Right cardiac atrium (tissue), 5 donors: ENCODE measurements around the gene SLC41A2. TPM values are rescaled to one million over a fixed set of nuclear protein-coding genes. Genes with fewer than 3 reads are reported as not detected.
"Not testable (repeated sequence)": the region's sequence is repeated elsewhere in the genome, so short reads cannot be mapped to it uniquely, and the experiment has no call there.

ENCODE experiments used
- ATAC-seq, 2 donors: fragments of 200-7000 bp; cut with Tn5 transposase; one replicate each; pipeline versions ENCODE4 v1.8.0 to v1.9.1; 2020; ENCODE audit warnings: moderate library complexity in 2 of 2, mild to moderate bottlenecking in 1 of 2
- DNase-seq, 3 donors: peaks; one replicate each; pipeline ENCODE4 v3.0.0-alpha.2; 2020
- H3K27ac ChIP-seq: one replicate; pipeline ENCODE4 v1.5.1; 2013; ENCODE audit warnings: mild to moderate bottlenecking, low read length, control low read depth, moderate library complexity
- H3K27me3 ChIP-seq: one replicate; pipeline ENCODE4 v1.6.1; 2013; ENCODE audit not compliant: control insufficient read depth, insufficient read depth
- H3K4me1 ChIP-seq: one replicate; pipeline ENCODE4 v1.6.1; 2013; ENCODE audit warnings: low read length; ENCODE audit not compliant: control insufficient read depth, insufficient read depth
- H3K4me3 ChIP-seq: one replicate; pipeline ENCODE4 v1.5.1; 2013; ENCODE audit warnings: low read length, control low read depth
- H3K9me3 ChIP-seq: one replicate; pipeline ENCODE4 v1.6.1; 2013; ENCODE audit warnings: low read length; ENCODE audit not compliant: control insufficient read depth
- WGBS: extraction: QIAGEN DNeasy Blood & Tissue Kit; methylation state at CpG from one replicate; pipeline ENCODE4 v1.1.7; 2013; 5-methylcytosine and 5-hydroxymethylcytosine counted together
- intact Hi-C, 4 donors: fragments of 100-400 bp; cut with DNase I; formaldehyde crosslinking; loops; one replicate each; pipeline versions ENCODE4 v1.11.0 to v1.14.0; 2022 to 2023
- polyA plus RNA-seq: library from polyadenylated mRNA; stranded (reverse); fragments of 200-250 nt; gene quantifications from one replicate; pipeline ENCODE4 v1.2.3, GENCODE V29; 2013
- total RNA-seq, 4 donors: library from RNA; stranded (reverse); fragmentation: NEBNext Ultra II Directional; extraction: Animal tissue kit (Norgen Biotek cat#: 25700); gene quantifications; one replicate each; pipeline ENCODE4 v1.2.1, GENCODE V29; 2021
- donor health status: healthy with polysubstance abuse.
- donor health status: DM: no; HTN: yes; CAD: no.
- donor health status: DM: no; HTN: no; CAD: no.
- donor health status: DM: no; HTN: yes; CAD: no; lungs with severe emphysema.
- donor health status: DM: yes; HTN: yes; CAD: no.

Gene SLC41A2
- total and polyA plus RNA-seq, 5 donors: 1.2 to 15.7 (median 9.9) TPM

DNA sequence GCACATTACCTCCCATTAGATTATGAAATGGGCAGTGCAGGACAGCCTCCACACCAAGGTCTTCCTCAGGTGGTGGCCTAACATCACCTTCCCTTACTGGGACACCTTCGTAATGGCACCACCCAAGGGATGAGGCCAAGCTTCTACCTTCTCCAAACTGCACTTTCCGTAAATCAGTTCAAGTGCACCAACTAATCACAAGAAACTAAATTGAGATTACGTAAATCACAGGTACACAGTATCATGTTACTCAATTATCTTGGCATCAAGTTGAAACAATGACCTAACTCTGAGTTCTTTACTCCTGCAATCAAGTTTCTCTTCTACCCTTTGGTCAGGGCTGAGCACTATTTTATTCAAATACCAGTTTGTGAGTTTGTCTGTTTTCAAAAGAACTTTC is 13.8 kb downstream of the SLC41A2 start:
- WGBS: 94% methylated on average over 3 of the region's 3 CpGs
- Histone ChIP-seq H3K27ac (no peak overlapping the region), H3K4me1 (no peaks in the 10 kb centered on the region), H3K27me3 (no peaks in the 10 kb centered on the region), H3K4me3 (no peak overlapping the region), H3K9me3 (no peaks in the 10 kb centered on the region)
- intact Hi-C loops: no loop called here
- DNase-seq (no peak), ATAC-seq (peak in 1 of 2 donors; percentile 26)

GRCh38 chr12:104943401-104943800 is 14.7 kb downstream of the SLC41A2 start:
- H3K9me3 ChIP-seq, H3K27me3 ChIP-seq, H3K27ac ChIP-seq, ATAC-seq, H3K4me1 ChIP-seq, DNase-seq, intact Hi-C loops, H3K4me3 ChIP-seq: not testable (repeated sequence)
- WGBS: 94% methylated on average over 8 of the region's 8 CpGs

DNA sequence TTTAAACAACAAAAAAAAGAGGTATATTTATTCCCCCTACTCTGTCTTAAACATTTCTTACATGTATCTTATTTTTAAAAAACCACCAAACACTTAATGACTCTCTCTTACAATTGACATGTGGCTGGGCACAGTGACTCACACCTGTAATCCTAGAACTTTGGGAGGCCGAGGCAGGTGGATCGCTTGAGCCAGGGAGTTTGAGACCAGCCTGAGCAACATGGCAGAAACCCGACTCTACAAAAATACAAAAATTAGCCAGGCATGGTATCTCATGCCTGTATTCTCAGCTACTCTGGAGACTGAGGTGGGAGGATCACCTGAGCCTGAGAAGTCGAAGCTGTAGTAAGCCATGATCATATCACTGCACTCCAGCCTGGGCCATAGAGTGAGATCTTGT is 16.0 kb downstream of the SLC41A2 start:
- no peak overlapping the region for H3K27ac ChIP-seq
- ATAC-seq (no peak), DNase-seq (no peak)
- no peak overlapping the region for H3K4me3 ChIP-seq
- intact Hi-C loops: no loop called here
- H3K27me3 ChIP-seq: no peaks in the 10 kb centered on the region
- H3K4me1 ChIP-seq: no peaks in the 10 kb centered on the region
- no peaks in the 10 kb centered on the region for H3K9me3 ChIP-seq
- 90% methylated on average over 4 of the region's 4 CpGs for WGBS

DNA sequence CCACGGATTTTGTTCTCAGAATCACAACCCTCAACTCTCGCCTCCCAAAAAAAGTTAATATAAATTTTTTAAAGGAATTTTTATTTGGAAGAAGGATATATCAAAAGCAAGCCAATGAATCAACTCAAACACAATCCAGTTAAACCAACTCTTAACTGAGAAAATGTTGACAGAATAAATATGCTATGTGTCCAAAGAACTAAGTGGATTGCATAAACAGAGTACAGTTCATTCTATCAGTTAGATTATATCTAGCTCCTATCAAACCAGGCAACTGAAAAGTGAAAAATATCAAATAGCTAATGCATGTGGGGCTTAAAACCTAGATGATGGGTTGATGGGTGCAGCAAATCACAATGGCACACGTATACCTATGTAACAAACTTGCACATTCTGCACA is 16.6 kb downstream of the SLC41A2 start:
- WGBS: 90% methylated on average over 3 of the region's 3 CpGs
- DNase-seq (no peak), ATAC-seq (no peak)
- no peaks in the 10 kb centered on the region for H3K27me3 ChIP-seq
- H3K4me3 ChIP-seq: no peak overlapping the region
- H3K27ac ChIP-seq: no peak overlapping the region
- no peaks in the 10 kb centered on the region for H3K9me3 ChIP-seq
- H3K4me1 ChIP-seq: no peaks in the 10 kb centered on the region
- intact Hi-C loops: no loop called here

- no peaks in the 10 kb centered on the region for H3K9me3 ChIP-seq
- no peak overlapping the region for H3K27ac ChIP-seq
- DNase-seq: no peak
- H3K4me3 ChIP-seq: no peak overlapping the region
- intact Hi-C loops: no loop called here
- WGBS: 91% methylated on average over 2 of the region's 2 CpGs
- no peaks in the 10 kb centered on the region for H3K27me3 ChIP-seq
- H3K4me1 ChIP-seq: no peaks in the 10 kb centered on the region
- ATAC-seq: no peak
Observed at GRCh38 chr12:104939089-104939488, 19.0 kb downstream of the SLC41A2 start.

- Histone ChIP-seq H3K4me3 (no peak overlapping the region), H3K9me3 (no peaks in the 10 kb centered on the region)
- intact Hi-C loops: no loop called here
Observed at GRCh38 chr12:104938371-104938770, 19.7 kb downstream of the SLC41A2 start.

GRCh38 chr12:104935886-104936285 is 22.2 kb downstream of the SLC41A2 start:
- WGBS: 97% methylated on average over 2 of the region's 2 CpGs
- Histone ChIP-seq H3K9me3 (no peaks in the 10 kb centered on the region), H3K4me1 (no peaks in the 10 kb centered on the region), H3K27ac (no peak overlapping the region), H3K27me3 (no peaks in the 10 kb centered on the region), H3K4me3 (no peak overlapping the region)
- DNase-seq (no peak), ATAC-seq (no peak)
- intact Hi-C loops: no loop called here

More at GRCh38 chr12:104938371-104938770, 19.7 kb downstream of the SLC41A2 start:
- H3K4me1 ChIP-seq: no peaks in the 10 kb centered on the region
- H3K27ac ChIP-seq: no peak overlapping the region
- H3K27me3 ChIP-seq: no peaks in the 10 kb centered on the region
- no peak for ATAC-seq
- 57% methylated on average over 3 of the region's 3 CpGs for WGBS
- no peak for DNase-seq

- Histone ChIP-seq H3K4me3 (no peak overlapping the region), H3K9me3 (no peaks in the 10 kb centered on the region), H3K4me1 (no peaks in the 10 kb centered on the region), H3K27ac (no peak overlapping the region), H3K27me3 (no peaks in the 10 kb centered on the region)
- DNase-seq: no peak
- WGBS: 73% methylated on average over 3 of the region's 3 CpGs
- intact Hi-C loops: no loop called here
- ATAC-seq: no peak
Observed at GRCh38 chr12:104933778-104934177, 24.3 kb downstream of the SLC41A2 start.

- Histone ChIP-seq H3K27ac (no peak overlapping the region), H3K9me3 (no peaks in the 10 kb centered on the region), H3K27me3 (no peaks in the 10 kb centered on the region), H3K4me1 (no peaks in the 10 kb centered on the region), H3K4me3 (no peak overlapping the region)
- DNase-seq (no peak), ATAC-seq (no peak)
- intact Hi-C loops: no loop called here
- WGBS: 80% methylated on average over 1 of the region's 1 CpG
Observed at GRCh38 chr12:104933128-104933527, 25.0 kb downstream of the SLC41A2 start.

GRCh38 chr12:104930388-104931326 is 27.4 kb downstream of the SLC41A2 start:
- ATAC-seq (no peak), DNase-seq (no peak)
- no peaks in the 10 kb centered on the region for H3K4me1 ChIP-seq
- no peak overlapping the region for H3K4me3 ChIP-seq
- H3K27me3 ChIP-seq: no peaks in the 10 kb centered on the region
- intact Hi-C loops: no loop called here
- H3K27ac ChIP-seq: no peak overlapping the region
- WGBS: 87% methylated on average over 4 of the region's 4 CpGs
- no peaks in the 10 kb centered on the region for H3K9me3 ChIP-seq

GRCh38 chr12:104929977-104930376 is 28.1 kb downstream of the SLC41A2 start:
- no peaks in the 10 kb centered on the region for H3K4me1 ChIP-seq
- no peaks in the 10 kb centered on the region for H3K9me3 ChIP-seq
- DNase-seq: no peak
- no peak overlapping the region for H3K4me3 ChIP-seq
- WGBS: 74% methylated on average over 2 of the region's 2 CpGs
- no peak for ATAC-seq
- intact Hi-C loops: no loop called here
- H3K27me3 ChIP-seq: no peaks in the 10 kb centered on the region
- no peak overlapping the region for H3K27ac ChIP-seq
